HT1080 (cell line): ENCODE measurements around the gene ABCA8. TPM values are rescaled to one million over a fixed set of nuclear protein-coding genes. Genes with fewer than 3 reads are reported as not detected.

Experiments
- DNase-seq: peaks from one replicate; pipeline ENCODE4 v3.0.0-alpha.2; 2015; ENCODE audit warnings: low read depth
- total RNA-seq: library from RNA; depleted of rRNA; stranded (reverse); fragments of >200 nt; shearing (Covaris generic); gene quantifications from 2 replicates; pipeline ENCODE4 v1.2.3, GENCODE V29; 2014

Gene ABCA8
- total RNA-seq, 1 experiment from 2014 or later = not detected

- no peak for DNase-seq
Measured at GRCh38 chr17:68878226-68878885, 76.8 kb downstream of the ABCA8 start.

DNA sequence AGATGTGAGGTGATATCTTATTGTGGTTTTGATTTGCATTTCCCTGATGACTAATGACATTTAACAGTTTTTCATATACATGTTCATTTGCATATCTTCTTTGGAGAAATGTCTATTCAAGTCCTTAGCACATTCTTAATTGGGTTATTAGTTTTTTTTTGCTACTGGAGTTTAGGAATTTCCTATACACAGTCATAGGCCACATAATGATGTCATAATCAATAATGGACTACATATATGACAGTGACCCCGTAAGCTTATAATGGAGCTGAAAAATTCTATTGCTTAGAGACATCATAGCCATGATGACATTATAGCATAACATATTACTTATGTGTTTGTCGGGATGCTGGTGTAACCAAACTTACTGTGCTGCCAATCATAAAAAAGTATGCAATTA lies 83.7 kb downstream of the ABCA8 start:
- no peak for DNase-seq

DNA sequence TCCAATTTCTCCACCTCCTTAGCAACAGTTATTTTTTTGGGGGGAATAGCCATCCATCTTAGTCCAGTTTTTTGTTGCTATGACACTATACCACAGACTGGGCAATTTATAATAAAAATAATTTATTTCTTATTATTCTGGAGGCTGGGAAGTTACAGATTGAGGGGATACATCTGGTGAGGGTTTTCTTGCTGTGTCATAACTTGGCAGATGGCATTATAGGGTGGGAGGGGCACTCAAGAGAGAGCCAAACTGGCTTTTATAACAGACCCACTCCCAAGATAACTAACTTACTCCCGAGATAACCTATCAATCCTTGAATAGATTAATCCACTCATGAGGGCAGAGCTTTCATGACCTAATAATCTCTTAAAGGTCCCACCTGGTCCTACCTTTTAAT lies 84.2 kb downstream of the ABCA8 start:
- DNase-seq = no peak

DNA sequence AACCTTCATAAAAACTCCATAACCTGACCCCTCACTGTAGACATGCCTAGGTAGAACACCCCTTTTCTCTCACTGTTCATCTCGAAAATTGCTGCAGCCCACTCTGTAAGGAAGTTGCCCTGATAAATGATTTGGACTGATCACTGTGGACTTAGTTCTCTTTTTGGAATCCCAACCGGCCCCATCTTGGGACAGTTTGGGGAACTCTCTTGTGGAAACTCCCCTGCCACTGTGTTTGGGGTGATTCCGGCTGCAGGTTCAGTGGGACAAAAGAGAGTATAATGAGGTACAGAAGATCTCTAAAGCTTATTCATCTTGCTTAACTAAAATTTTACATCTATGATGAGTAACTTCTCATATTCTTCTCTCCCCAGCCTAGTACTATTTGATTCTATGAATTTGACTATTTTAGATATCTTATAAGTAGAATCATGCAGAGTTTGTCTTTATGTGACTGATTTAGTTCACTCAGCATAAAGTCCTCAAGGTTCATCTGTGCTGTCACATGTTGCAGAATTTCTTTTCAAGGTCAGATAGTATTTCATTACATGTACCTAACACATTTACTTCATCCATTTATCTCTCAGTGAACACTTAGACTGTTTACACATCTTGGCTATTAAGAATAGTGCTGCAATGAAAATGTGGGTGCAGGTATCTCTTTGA lies 84.9 kb downstream of the ABCA8 start:
- DNase-seq = no peak

DNA sequence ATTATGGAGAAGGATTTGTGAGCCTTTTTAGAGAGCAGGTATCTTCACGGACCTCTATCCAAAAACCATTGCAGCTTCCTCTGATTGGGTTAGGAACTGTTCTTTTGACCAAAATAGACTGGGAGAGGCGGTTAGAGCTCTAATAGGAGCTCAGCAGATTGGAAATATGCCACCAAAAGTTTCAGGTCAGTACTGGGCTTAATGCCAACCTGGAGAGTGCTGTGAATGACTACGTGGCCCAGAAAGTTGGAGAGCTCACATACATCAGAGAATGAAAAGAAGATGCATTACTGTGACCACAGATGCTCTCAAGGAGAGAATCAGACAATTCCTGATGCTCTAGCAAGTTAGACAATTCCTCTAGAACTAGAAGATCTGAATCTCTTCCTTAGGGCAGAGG lies 86.5 kb downstream of the ABCA8 start:
- DNase-seq = no peak

GRCh38 chr17:68867759-68868516 lies 87.3 kb downstream of the ABCA8 start:
- DNase-seq = no peak

DNA sequence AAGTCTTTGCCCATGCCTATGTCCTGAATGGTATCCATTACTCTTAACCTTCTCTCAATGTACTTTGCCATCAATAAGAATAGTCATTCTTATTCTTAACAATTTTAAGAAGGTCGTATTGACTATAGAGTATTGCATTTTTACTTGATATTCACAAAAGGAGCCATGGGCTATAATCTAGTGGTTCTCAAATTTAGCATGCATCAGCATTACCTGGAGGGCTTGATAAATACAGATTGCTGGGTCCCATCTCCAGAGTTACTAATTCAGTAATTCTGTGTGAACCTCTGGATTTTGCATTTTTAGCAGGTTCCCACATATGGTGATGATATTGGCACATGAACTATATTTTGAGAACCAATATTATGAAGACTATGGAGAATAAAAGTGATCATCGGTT lies 89.6 kb downstream of the ABCA8 start:
- no peak for DNase-seq

GRCh38 chr17:68863091-68863652 lies 92.0 kb downstream of the ABCA8 start:
- no peak for DNase-seq

GRCh38 chr17:68861602-68862001 lies 93.6 kb downstream of the ABCA8 start:
- DNase-seq = no peak

GRCh38 chr17:68860941-68861340 lies 94.3 kb downstream of the ABCA8 start:
- DNase-seq = no peak

DNA sequence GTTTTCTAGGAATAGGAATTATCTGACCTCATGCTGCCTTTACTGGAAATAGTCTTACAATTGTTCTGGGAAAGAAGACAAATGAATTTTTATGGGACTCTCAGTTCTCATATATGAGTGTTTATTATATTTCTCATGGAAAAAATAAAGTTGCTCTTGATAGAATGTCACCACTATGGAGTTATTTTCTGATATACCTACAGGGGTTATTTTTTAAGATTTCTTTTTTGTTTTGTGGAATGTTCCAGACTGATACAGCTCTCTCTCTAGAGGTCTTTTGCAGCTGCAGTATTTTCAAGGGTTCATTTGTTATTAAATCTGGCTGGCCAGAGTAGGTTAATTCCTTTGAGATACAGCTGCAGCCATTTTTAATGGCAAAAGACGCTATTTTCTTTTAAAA lies 100.7 kb downstream of the ABCA8 start:
- DNase-seq = no peak

DNA sequence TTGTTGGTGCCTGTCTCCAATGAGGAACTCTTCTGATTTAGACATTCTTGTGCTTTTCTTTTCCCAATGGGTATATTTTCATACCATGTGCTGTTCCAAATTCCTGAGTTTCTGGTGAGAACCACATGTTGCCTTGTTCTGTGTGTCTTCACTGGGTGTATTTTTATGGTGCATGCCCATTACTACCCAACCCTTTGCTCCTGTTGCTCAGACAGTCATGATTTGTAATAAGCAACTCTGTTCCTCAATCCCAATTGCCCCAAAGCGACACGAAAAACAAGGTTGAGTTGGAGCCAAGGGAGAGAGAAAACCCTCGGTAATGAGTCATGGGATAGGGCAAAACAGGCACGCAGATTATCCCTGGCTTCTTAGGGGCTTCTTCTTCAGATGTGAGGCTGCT lies 101.8 kb downstream of the ABCA8 start:
- DNase-seq = no peak

DNA sequence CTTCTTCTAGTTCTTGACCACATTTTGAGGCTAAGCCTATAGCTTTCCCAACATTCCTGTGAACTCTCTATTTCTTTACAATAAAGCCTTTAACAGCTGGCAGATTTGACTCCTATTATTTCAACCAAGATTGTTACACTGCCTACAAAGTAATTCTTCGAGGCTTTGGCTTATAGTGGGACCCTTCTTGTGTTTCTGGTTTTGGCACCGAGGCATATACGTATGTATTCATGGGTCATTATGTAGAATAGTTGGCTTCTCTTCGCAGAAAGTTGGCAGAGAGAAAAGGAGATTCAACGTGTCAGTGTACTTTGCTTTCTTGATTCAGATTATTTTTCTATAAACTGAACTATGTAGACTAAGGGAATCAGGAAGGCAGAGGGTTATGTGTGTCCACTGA lies 102.2 kb downstream of the ABCA8 start:
- no peak for DNase-seq

GRCh38 chr17:68851890-68852289 lies 103.3 kb downstream of the ABCA8 start:
- DNase-seq = no peak

- DNase-seq = no peak
Measured at GRCh38 chr17:68850749-68851510, 104.3 kb downstream of the ABCA8 start.

GRCh38 chr17:68849673-68850610 lies 105.2 kb downstream of the ABCA8 start:
- DNase-seq = no peak

DNA sequence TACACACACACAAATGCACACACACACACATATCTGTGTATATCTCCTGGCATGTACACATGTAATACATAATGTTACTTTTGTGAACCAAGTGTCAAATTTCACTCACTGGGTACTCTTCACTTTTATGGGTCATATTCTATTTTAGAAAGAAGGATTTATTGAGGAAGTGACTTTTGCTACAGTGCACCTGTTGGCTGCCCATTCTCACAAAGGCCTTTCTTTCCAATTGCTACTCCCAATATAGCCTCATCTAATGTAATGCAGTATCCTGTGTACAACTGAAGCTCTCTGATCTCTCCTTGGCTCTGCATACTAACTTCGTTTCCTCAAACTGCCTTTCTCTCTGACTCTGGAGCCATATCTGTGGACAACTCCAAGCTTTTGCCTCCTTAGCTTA lies 107.5 kb downstream of the ABCA8 start:
- no peak for DNase-seq

- no peak for DNase-seq
Measured at GRCh38 chr17:68843522-68843921, 111.7 kb downstream of the ABCA8 start.

DNA sequence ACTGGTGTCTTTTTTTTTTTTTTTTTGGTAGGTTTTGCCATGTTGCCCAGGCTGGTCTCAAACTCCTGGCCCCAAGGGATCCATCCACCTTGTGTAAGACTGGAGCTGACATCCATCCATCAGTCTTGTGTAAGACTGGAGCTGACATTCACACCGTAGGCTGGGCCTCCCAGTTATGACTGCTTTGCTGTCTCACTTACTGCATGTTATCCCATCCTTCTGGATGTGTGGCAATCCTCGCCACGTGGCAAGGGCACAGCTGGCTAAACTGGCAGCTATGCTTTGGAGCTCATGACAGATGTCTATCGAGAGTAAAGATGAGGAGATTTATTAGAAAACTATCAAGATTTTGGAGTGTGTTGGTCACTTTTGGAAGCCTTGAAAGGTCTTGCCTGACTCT lies 115.1 kb downstream of the ABCA8 start:
- DNase-seq = no peak

GRCh38 chr17:68835071-68835470 lies 120.1 kb downstream of the ABCA8 start:
- DNase-seq = no peak
